WTC11 (cell line): Measurements from ENCODE around the gene FARP2.

Source experiments
- ETV6 ChIP-seq: sonication (generic); formaldehyde crosslinking; IDR thresholded peaks from 2 replicates; pipeline ENCODE4 v1.8.1; 2022; ENCODE audit warnings: mild to moderate bottlenecking, missing genetic modification reagents
- JUN ChIP-seq: sonication (generic); formaldehyde crosslinking; IDR thresholded peaks from 2 replicates; pipeline ENCODE4 v1.8.0; 2023; ENCODE audit warnings: mild to moderate bottlenecking, missing genetic modification reagents
- NFE2L1 ChIP-seq: sonication (generic); formaldehyde crosslinking; IDR thresholded peaks from 2 replicates; pipeline ENCODE4 v1.8.1; 2023; ENCODE audit warnings: missing genetic modification reagents
- NR2C2 ChIP-seq: sonication (generic); formaldehyde crosslinking; IDR thresholded peaks from 2 replicates; pipeline ENCODE4 v1.8.0; 2022; ENCODE audit warnings: mild to moderate bottlenecking, missing genetic modification reagents
- SP1 ChIP-seq: sonication (generic); formaldehyde crosslinking; conservative IDR thresholded peaks from 2 replicates; pipeline ENCODE4 v1.8.1; 2022; ENCODE audit warnings: missing genetic modification reagents
- TEAD1 ChIP-seq: sonication (generic); formaldehyde crosslinking; IDR thresholded peaks from 2 replicates; pipeline ENCODE4 v1.8.0; 2022; ENCODE audit warnings: mild to moderate bottlenecking, missing genetic modification reagents
- ZNF232 ChIP-seq: sonication (generic); formaldehyde crosslinking; IDR thresholded peaks from 2 replicates; pipeline ENCODE4 v1.8.0; 2022; ENCODE audit warnings: mild to moderate bottlenecking, missing genetic modification reagents
- ZNF263 ChIP-seq: sonication (generic); formaldehyde crosslinking; IDR thresholded peaks from 2 replicates; pipeline ENCODE4 v1.8.1; 2022; ENCODE audit warnings: low read depth, mild to moderate bottlenecking, moderate library complexity, missing genetic modification reagents
- TF ChIP-seq, protein P1 (sequence below): fragments of 250-450 bp; sonication (Bioruptor Pico); conservative IDR thresholded peaks from 2 replicates; pipeline ENCODE4 v1.9.0; 2021; ENCODE audit warnings: mild to moderate bottlenecking
- TF ChIP-seq, protein P2 (sequence below): fragments of 200-600 bp; IDR thresholded peaks from 2 replicates; pipeline ENCODE4 v1.8.0; 2022; ENCODE audit warnings: antibody characterized with exemption
- TF ChIP-seq, protein P3 (sequence below): sonication (generic); formaldehyde crosslinking; IDR thresholded peaks from 2 replicates; pipeline ENCODE4 v1.8.0; 2022; ENCODE audit warnings: mild to moderate bottlenecking, missing genetic modification reagents
- TF ChIP-seq, protein P4 (sequence below): sonication (generic); formaldehyde crosslinking; IDR thresholded peaks from 2 replicates; pipeline ENCODE4 v1.8.0; 2022; ENCODE audit warnings: mild to moderate bottlenecking, missing genetic modification reagents
- TF ChIP-seq, protein P5 (sequence below): sonication (generic); formaldehyde crosslinking; IDR thresholded peaks from 2 replicates; pipeline ENCODE4 v1.8.1; 2023; ENCODE audit warnings: mild to moderate bottlenecking, missing genetic modification reagents, moderate library complexity

DNA sequence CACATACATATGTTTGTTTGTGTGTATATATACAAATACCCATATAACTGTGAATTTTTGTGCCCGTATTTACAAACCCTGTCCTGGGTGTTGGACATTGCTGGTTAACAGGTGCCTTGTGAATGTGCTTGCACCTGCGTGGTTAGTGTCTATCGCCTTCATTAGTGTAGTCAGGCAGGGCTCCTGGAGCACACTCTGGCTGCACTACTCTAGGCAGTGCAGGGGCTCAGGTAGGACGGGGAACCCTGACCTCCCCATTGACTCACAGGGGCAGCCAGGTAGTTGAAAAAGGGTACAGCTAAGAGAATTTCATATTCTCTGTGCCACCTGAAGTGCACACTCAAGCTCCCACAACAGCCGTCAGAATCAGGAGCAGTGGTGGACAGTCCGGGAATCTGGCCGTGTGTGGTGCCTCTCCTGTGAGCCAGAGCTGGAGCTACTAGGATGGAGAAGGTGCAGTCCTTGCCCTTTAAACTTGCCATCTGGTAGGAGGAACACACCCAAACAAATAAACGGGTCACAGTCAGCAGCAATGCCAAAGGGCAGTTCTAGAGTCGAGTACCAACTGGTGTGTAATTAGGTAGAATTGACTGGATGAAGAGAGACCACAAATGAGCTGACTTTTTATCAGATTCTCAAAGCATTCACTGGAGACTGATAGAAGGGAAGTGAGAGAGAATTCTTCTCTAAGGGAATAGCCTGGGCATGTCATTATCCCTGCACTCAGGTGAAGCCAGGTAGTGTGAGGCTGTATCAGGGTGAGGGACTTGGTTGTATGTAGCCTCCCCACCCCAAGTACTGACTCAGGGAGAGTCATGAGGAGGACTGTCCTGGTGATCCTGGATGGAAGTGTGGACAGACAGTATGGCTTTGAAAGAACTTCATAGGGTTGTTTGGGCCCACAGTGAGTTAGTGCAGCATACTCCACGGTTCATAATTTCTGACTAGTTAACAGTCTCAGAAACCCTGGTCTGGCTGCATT is 44.1 kb downstream of the FARP2 start:
- TF ChIP-seq, protein P1, sequence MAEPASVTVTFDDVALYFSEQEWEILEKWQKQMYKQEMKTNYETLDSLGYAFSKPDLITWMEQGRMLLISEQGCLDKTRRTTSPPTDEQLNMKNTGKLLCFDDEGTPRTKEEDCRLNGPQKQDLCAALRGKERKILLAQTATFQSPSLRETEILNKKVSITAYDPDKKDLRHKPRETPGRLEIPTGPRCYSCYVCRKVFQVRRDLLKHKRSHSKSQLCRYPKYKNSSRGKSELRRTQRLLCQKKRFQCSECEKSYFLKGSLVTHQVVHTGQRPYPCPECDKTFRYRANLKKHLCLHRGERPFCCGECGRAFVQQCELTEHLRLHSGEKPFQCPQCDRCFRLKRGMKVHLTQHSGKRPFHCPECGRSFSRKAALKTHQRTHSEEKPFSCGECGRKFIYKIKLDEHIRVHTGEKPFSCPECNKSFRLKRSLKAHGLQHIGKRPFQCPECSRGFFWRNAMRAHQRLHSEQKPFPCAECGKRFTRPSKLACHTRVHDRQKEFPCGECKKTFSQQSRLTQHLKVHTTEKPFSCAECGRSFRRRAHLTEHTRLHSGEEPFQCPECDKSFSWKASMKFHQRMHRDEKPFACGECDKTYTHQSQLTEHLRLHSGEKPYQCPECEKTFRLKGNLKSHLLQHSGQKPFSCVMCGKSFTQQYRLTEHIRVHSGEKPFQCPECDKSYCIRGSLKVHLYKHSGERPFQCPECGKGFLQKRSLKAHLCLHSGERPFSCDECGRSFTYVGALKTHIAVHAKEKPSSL (CRISPR knock-in tag) = no peak
- TF ChIP-seq ZNF232 (CRISPR knock-in tag) (no peak), NR2C2 (no peak), JUN (CRISPR knock-in tag) (no peak), ETV6 (no peak), SP1 (no peak), NFE2L1 (no peak), ZNF263 (CRISPR knock-in tag) (no peak), TEAD1 (CRISPR knock-in tag) (no peak)
- TF ChIP-seq, protein P2, sequence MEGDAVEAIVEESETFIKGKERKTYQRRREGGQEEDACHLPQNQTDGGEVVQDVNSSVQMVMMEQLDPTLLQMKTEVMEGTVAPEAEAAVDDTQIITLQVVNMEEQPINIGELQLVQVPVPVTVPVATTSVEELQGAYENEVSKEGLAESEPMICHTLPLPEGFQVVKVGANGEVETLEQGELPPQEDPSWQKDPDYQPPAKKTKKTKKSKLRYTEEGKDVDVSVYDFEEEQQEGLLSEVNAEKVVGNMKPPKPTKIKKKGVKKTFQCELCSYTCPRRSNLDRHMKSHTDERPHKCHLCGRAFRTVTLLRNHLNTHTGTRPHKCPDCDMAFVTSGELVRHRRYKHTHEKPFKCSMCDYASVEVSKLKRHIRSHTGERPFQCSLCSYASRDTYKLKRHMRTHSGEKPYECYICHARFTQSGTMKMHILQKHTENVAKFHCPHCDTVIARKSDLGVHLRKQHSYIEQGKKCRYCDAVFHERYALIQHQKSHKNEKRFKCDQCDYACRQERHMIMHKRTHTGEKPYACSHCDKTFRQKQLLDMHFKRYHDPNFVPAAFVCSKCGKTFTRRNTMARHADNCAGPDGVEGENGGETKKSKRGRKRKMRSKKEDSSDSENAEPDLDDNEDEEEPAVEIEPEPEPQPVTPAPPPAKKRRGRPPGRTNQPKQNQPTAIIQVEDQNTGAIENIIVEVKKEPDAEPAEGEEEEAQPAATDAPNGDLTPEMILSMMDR = no peak
- TF ChIP-seq, protein P3, sequence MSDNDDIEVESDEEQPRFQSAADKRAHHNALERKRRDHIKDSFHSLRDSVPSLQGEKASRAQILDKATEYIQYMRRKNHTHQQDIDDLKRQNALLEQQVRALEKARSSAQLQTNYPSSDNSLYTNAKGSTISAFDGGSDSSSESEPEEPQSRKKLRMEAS (CRISPR knock-in tag) = no peak
- TF ChIP-seq, protein P4, sequence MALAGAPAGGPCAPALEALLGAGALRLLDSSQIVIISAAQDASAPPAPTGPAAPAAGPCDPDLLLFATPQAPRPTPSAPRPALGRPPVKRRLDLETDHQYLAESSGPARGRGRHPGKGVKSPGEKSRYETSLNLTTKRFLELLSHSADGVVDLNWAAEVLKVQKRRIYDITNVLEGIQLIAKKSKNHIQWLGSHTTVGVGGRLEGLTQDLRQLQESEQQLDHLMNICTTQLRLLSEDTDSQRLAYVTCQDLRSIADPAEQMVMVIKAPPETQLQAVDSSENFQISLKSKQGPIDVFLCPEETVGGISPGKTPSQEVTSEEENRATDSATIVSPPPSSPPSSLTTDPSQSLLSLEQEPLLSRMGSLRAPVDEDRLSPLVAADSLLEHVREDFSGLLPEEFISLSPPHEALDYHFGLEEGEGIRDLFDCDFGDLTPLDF (CRISPR knock-in tag) = no peak
- TF ChIP-seq, protein P5, sequence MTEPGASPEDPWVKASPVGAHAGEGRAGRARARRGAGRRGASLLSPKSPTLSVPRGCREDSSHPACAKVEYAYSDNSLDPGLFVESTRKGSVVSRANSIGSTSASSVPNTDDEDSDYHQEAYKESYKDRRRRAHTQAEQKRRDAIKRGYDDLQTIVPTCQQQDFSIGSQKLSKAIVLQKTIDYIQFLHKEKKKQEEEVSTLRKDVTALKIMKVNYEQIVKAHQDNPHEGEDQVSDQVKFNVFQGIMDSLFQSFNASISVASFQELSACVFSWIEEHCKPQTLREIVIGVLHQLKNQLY = no peak
